ENCODE data around the gene CDK9.
"Not testable (repeated sequence)": the region's sequence is repeated elsewhere in the genome, so short reads cannot be mapped to it uniquely, and the experiment has no call there.

CDK9 gene

DNA sequence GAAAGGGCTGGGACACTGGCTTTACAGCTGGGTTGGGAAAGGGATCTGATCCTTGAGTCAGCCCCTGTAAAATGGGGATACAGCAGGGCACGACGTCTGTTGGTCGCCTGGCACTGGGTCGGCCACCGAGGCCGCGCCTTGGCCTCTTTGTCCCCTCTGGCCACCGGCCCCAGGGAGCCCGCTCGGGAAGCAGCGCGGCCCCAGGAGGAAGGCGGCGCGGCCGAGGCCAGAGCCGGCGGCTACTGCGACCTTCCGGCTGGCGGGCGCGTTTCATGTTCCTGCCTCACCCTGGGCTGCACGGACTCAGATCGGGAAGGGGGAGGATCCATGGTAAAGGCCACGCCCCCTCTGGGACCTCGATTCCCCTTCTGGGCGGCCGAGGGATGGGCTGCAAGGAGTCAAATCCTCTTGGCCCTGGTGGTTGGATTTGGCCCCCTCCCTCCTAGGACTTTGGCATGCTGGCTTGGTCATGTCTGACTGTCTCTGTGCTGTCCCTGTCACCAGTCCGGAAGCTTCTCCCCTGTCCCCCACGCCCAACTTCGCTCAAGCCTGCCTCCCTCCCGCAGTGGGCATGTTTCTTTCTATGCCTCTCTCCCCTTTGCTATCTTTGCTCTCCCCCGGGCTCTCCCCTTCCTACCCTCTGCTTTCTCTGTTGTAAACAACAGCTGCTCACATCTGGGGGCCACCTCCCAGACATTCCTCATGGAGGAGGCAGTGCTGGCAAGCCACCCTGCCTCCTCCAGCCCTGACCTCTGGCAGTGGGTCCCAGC, 42.6 kb downstream of the CDK9 start:
- DNase-seq = peak in 1 of 2 donors; percentile 15

DNA sequence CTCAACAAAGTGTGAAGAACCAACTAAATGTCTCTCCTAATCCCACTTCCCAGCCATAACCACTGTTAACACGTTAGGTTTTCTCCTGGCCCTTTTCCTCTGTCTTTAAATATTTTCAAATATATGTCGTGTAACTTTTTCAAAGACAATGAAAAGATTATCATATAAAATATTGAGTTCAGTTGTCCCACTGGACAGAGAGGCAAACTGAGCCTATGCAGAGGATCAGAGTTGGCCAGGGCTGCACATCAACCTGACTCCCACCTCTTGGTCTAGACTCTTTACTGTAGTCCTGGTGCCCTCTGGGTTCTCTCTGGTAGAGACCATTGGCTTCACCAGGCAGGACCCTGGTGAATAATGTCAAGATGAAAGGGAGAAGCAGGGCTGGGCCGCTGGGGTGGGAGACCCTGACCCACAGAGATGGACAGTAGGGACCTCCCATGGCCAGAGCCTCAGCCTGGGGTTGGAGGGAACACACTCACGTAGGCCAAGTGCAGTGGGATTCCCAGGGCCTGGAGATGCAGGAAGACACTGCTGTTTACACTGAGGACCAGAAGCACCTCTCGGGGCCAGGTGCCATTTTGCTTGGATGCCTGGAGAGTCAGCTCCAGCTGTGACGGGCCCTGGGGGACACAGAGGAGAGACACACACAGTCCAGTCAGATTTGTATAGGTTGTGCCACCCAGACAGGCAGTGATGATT, 43.5 kb downstream of the CDK9 start:
- DNase-seq = no peak

DNA sequence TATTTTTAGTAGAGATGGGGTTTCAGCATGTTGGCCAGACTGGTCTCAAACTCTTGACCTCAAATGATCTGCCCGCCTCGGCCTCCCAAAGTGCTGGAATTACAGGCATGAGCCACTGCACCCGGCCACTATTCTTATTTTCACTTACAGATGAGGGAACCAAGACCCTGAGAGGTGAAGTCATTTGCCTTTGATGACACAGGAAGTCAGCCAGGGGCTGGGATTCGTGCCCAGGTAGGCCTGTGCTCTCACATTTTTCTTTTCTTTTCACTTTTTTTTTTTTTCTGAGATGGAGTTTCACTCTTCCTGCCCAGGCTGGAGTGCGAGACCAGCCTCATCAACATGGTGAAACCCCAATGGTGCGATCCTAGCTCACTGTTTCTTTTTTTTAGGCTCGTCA, 46.4 kb downstream of the CDK9 start:
- DNase-seq = no peak

DNA sequence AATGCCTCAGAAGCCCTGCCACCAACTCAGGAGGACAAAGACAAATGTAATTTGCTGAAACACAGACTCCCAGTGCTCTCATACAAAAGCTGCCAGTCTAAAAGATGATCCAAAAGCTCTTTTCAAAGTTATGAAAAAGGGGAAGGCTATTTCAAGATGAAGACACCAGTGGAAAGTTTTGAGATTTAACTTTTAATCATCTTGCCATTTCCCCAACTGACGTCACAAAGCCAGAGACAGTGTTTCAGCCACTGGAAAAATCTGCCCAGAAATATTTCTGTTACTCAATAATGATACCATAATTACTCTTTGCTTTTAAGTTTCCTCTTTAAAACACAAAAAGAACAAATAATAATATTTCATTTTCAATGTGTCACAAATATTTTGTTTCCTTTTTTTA, 47.7 kb downstream of the CDK9 start:
- no peak for DNase-seq

GRCh38 chr9:127835991-127836516, 50.2 kb downstream of the CDK9 start:
- no peak for DNase-seq

DNA sequence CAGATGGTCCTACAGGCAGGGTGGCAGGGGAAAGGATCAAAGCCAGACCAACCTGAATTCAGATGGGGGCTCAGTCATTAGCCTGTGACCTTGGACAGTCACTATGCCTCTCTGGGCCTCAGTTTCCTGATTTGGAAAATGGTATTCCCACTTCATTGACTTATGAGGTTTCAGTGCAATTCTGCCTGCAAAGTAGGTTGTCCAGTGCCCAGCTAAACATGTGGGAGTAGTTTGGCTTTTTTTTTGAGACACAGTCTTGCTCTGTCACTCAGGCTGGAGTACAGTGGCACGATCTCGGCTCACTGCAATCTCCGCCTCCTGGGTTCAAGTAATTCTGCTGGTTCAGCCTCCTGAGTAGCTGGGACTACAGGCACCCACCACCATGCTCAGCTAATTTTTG, 50.7 kb downstream of the CDK9 start:
- DNase-seq = not testable (repeated sequence)

GRCh38 chr9:127837346-127837745, 51.5 kb downstream of the CDK9 start:
- no peak for DNase-seq

- no peak for DNase-seq
Observed at GRCh38 chr9:127838375-127839078, 52.7 kb downstream of the CDK9 start.
